Stimulated activated CD4-positive, alpha-beta T cell treated with anti-CD3 and anti-CD28 coated beads, Interleukin-2, amount 100 ng/mL, for 4 hours (primary cell): ENCODE measurements around the gene THEMIS.
A peak's percentile ranks its signal among the peaks of the same experiment; 100 is the strongest.
"Not testable (repeated sequence)": the region's sequence is repeated elsewhere in the genome, so short reads cannot be mapped to it uniquely, and the experiment has no call there.

Experiments used
- DNase-seq: peaks from one replicate; pipeline ENCODE4 v3.0.0-alpha.2; 2020; ENCODE audit warnings: low read depth

Gene THEMIS

GRCh38 chr6:127900935-127901334 is at the start of gene THEMIS:
Gene THEMIS, minus strand, starts transcription at chr6:127901058. Its CDS starts 126 bp downstream, at chr6:127900932.
- no peak for DNase-seq

- no peak for DNase-seq
These were observed 48.4 kb upstream of the THEMIS start for GRCh38 chr6:127949251-127949650.

GRCh38 chr6:127946388-127946787 is 45.5 kb upstream of the THEMIS start:
- DNase-seq, result no peak

- DNase-seq, result no peak
These were observed 44.7 kb upstream of the THEMIS start for GRCh38 chr6:127945434-127946097.

- no peak for DNase-seq
These were observed 40.4 kb upstream of the THEMIS start for GRCh38 chr6:127941228-127941627.

GRCh38 chr6:127939442-127940066 is 38.7 kb upstream of the THEMIS start:
- no peak for DNase-seq

- no peak for DNase-seq
These were observed 37.8 kb upstream of the THEMIS start for GRCh38 chr6:127938701-127939100.

GRCh38 chr6:127937747-127938146 is 36.9 kb upstream of the THEMIS start:
- no peak for DNase-seq

- DNase-seq, result no peak
These were observed 36.2 kb upstream of the THEMIS start for GRCh38 chr6:127937102-127937501.

GRCh38 chr6:127934956-127935355 is 34.1 kb upstream of the THEMIS start:
- no peak for DNase-seq

- peak; percentile 12 for DNase-seq
These were observed 33.3 kb upstream of the THEMIS start for GRCh38 chr6:127933852-127934840.

GRCh38 chr6:127933137-127933536 is 32.3 kb upstream of the THEMIS start:
- DNase-seq, result no peak

GRCh38 chr6:127932708-127933107 is 31.9 kb upstream of the THEMIS start:
- DNase-seq, result no peak

- DNase-seq, result not testable (repeated sequence)
These were observed 25.6 kb upstream of the THEMIS start for GRCh38 chr6:127926441-127926840.

GRCh38 chr6:127924440-127924839 is 23.6 kb upstream of the THEMIS start:
- DNase-seq, result no peak

GRCh38 chr6:127924031-127924430 is 23.2 kb upstream of the THEMIS start:
- no peak for DNase-seq

GRCh38 chr6:127923135-127923534 is 22.3 kb upstream of the THEMIS start:
- DNase-seq, result no peak

GRCh38 chr6:127921982-127922381 is 21.1 kb upstream of the THEMIS start:
- no peak for DNase-seq

GRCh38 chr6:127920804-127921203 is 19.9 kb upstream of the THEMIS start:
- DNase-seq, result no peak

- no peak for DNase-seq
These were observed 17.9 kb upstream of the THEMIS start for GRCh38 chr6:127918506-127919427.

GRCh38 chr6:127917766-127918165 is 16.9 kb upstream of the THEMIS start:
- DNase-seq, result no peak

- DNase-seq, result no peak
These were observed 13.4 kb upstream of the THEMIS start for GRCh38 chr6:127914240-127914639.
